GM18498 (cell line): ENCODE data around the gene SLC12A5.
"Not testable (repeated sequence)": the region's sequence is repeated elsewhere in the genome, so short reads cannot be mapped to it uniquely, and the experiment has no call there.

Source experiments
- ATAC-seq: cut with Tn5 transposase; IDR thresholded peaks from one replicate; pipeline ENCODE4 v1.9.1; 2021; ENCODE audit warnings: mild to moderate bottlenecking, moderate library complexity; ENCODE audit not compliant: unreplicated experiment

The SLC12A5 gene

GRCh38 chr20:46073443-46073842, 44.4 kb downstream of the SLC12A5 start:
- no peak for ATAC-seq

GRCh38 chr20:46074006-46074405, 45.0 kb downstream of the SLC12A5 start:
- ATAC-seq = no peak

- no peak for ATAC-seq
These were observed 47.8 kb downstream of the SLC12A5 start for GRCh38 chr20:46076806-46077205.

- no peak for ATAC-seq
These were observed 48.8 kb downstream of the SLC12A5 start for GRCh38 chr20:46077642-46078305.

GRCh38 chr20:46078954-46079353, 49.9 kb downstream of the SLC12A5 start:
- no peak for ATAC-seq

- ATAC-seq = no peak
These were observed 52.1 kb downstream of the SLC12A5 start for GRCh38 chr20:46081074-46081473.

GRCh38 chr20:46083101-46083500, 54.1 kb downstream of the SLC12A5 start:
- no peak for ATAC-seq

GRCh38 chr20:46083531-46084061, 54.6 kb downstream of the SLC12A5 start:
- ATAC-seq = no peak

GRCh38 chr20:46084805-46085178, 55.8 kb downstream of the SLC12A5 start:
- ATAC-seq = no peak

- ATAC-seq = no peak
These were observed 56.3 kb downstream of the SLC12A5 start for GRCh38 chr20:46085179-46085851.

- ATAC-seq = no peak
These were observed 58.1 kb downstream of the SLC12A5 start for GRCh38 chr20:46087161-46087560.

GRCh38 chr20:46088409-46089166, 59.6 kb downstream of the SLC12A5 start:
- ATAC-seq = no peak

- ATAC-seq = peak; percentile 38
These were observed 60.1 kb downstream of the SLC12A5 start for GRCh38 chr20:46089167-46089416.

GRCh38 chr20:46089417-46090388, 60.7 kb downstream of the SLC12A5 start, which contains the start of gene NCOA5:
Gene NCOA5, minus strand, starts transcription at chr20:46089962. Its CDS starts 10,538 bp downstream, at chr20:46079424.
- peak; percentile 82 for ATAC-seq

GRCh38 chr20:46091622-46092535, 62.9 kb downstream of the SLC12A5 start:
- not testable (repeated sequence) for ATAC-seq

GRCh38 chr20:46093531-46093930, 64.5 kb downstream of the SLC12A5 start:
- no peak for ATAC-seq

GRCh38 chr20:46099491-46100287, 70.7 kb downstream of the SLC12A5 start:
- ATAC-seq = no peak

GRCh38 chr20:46100444-46100843, 71.4 kb downstream of the SLC12A5 start:
- ATAC-seq = not testable (repeated sequence)

- no peak for ATAC-seq
These were observed 72.0 kb downstream of the SLC12A5 start for GRCh38 chr20:46100988-46101387.
